C4-2B (cell line): Measurements from ENCODE around the gene POLQ.

Source experiments
- H3K27ac ChIP-seq: fragments of 450-650 bp; 2 replicates; pipeline ENCODE4 v1.5.1; 2017
- CTCF ChIP-seq: fragments of 450-650 bp; conservative IDR thresholded peaks from 2 replicates; pipeline ENCODE4 v1.5.1; 2017; ENCODE audit warnings: mild to moderate bottlenecking
- ZFX ChIP-seq: fragments of 450-650 bp; IDR thresholded peaks from 2 replicates; pipeline ENCODE4 v1.6.1; 2017

POLQ gene

DNA sequence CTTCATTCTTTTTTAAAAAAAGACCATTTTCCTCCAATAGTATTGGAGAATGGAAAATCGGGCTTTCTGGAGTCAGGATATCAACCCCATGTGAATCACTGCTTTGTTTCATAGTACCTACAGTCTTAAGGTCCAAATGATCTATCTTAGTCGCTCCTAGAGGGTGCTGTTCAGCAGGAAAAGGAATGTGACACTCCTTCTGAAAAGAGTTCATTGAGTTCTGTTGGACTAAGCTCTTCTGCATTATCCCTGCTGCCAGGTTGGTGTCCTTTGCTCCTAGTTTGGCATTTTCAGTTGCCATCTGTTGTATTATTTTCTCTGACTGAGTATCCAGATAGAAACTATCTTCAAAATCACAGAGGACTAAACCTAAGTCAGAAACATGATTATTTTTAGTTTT, 57.2 kb downstream of the POLQ start:
- TF ChIP-seq CTCF (peak; percentile 36), ZFX (no peak)
- no peak overlapping the region for H3K27ac ChIP-seq

- TF ChIP-seq ZFX (no peak), CTCF (no peak)
- H3K27ac ChIP-seq: no peak overlapping the region
Observed at GRCh38 chr3:121483290-121483689, 62.5 kb downstream of the POLQ start.

- H3K27ac ChIP-seq: no peak overlapping the region
- no peak for TF ChIP-seq ZFX
- TF ChIP-seq CTCF: no peak
Observed at GRCh38 chr3:121482660-121483059, 63.1 kb downstream of the POLQ start.

DNA sequence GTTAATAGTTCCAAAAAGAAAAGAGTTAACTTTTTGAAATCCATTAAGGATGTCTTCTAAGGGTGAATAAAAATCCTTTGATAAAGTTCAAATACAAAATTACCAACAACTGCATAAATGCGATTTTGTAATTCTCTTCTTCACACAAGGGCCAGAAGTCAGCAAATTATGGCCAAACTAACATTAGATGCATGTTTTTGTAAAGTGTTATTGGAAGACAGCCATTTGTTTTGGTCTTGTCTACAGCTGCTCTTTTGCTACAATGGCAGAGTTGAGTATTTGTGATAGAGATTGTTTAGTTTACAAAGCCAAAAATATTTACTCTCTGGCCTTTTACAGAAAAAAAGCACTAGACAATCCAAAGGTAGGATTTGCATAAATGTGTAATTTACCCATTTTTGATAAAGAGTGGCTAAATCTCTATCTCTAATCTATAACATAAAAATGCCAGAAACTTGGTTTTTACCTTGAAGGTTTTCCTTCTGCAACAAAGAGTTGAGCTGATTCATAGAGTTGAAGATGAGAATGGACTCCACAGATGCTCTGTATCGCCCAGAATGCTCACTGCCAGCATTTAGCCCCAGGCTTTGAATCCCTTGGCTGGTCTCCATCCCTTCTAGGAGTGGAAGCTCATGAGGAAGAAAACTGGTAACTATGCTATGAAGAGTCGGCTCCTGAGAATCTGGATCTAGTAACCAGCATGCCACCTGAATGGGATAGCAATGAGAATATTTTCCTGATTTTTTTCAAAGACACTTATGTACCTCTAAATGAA, 64.5 kb downstream of the POLQ start:
- no peak overlapping the region for H3K27ac ChIP-seq
- TF ChIP-seq ZFX (no peak), CTCF (no peak)

DNA sequence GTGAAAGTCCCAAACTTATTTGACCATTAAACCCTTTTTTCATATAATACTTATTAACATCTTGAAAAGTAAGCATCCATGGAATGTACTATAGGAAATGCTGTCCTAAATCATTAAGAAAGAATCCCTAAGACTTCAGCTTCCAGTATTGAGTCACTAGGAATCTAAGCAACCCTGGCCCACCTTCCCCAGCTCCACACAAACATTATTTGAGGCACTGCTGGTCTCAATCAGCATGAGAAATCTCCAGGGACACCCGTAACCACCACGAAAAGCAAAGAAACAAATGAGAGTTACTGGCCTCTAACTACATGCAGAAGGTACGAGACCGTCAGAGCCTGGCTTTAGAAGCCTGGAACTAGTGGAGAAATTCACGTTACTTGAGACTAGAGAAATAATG, 68.2 kb downstream of the POLQ start:
- H3K27ac ChIP-seq: no peak overlapping the region; the same call in 1 of the 2 replicates
- TF ChIP-seq CTCF (no peak), ZFX (no peak)

GRCh38 chr3:121473001-121473400, 72.8 kb downstream of the POLQ start:
- TF ChIP-seq ZFX (no peak), CTCF (no peak)

DNA sequence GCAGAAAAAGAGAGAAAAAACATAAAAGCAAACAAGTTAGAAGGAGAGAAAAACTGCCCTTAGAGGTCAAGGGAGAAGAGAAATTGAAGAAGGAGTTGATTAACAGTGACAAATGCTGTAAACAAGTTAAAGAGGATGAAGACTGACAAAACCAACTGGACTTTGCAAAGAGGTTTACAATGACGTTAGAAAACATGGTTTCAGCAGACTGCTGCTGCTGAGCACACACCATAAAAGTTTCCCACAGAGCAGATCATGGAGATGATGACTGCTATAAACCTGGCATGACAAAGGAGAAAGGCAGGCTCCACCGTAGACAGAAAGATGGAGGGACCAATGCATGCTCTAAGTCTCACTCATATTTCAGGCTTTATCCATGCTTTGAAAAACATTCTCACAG, 78.7 kb downstream of the POLQ start:
- no peak overlapping the region for H3K27ac ChIP-seq
- no peak for TF ChIP-seq CTCF
- TF ChIP-seq ZFX: no peak

More at GRCh38 chr3:121473001-121473400, 72.8 kb downstream of the POLQ start:
- no peak overlapping the region for H3K27ac ChIP-seq
